Mammary epithelial cell (primary cell): ENCODE data around the gene SSBP4.

Experiments
- CTCF ChIP-seq, 2 donors: IDR thresholded peaks in 1 of 2; conservative IDR thresholded peaks in 1 of 2; 2 replicates each; pipeline ENCODE4 v1.5.1; 2011 to 2012; ENCODE audit warnings: inconsistent platforms in 2 of 2, low read length in 2 of 2, mild to moderate bottlenecking in 2 of 2, control low read depth in 1 of 2, low read depth in 1 of 2; ENCODE audit not compliant: insufficient read depth in 1 of 2; ENCODE audit errors: extremely low read depth in 1 of 2
- EZH2 ChIP-seq: IDR thresholded peaks from 2 replicates; pipeline ENCODE4 v1.6.1; 2012; ENCODE audit warnings: low read length, inconsistent platforms, borderline replicate concordance

DNA sequence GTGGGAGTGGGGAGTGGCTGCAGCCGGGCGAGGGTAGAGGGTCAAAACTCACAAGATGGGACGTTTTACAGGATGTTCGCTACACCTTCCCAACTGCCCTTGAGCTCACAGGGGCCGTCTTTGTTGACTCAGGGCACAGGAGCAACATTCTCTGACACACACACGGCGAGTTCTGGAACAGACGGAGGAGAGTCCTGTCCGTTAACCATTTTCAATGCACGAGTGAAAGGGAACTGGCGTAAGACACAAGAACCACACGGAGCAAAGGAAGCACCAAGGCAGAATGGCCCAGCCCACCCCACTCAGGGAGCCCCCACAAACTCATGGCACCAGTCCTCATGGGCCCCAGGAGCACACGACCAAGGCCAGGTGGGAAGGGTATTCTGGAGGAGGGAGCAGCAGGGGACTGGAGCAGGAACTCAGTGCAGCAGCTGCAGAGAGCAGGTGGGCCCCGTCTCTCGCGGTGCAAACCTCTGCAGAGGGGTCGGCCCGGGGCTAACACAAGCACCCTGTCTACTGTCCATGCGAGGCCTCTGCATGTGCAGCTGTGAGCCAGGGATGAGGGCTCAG, 56.6 kb downstream of the SSBP4 start:
- TF ChIP-seq CTCF (conservative IDR thresholded peaks at IDR 0.05 in 1 of 2, IDR thresholded peaks at IDR 0.05 in 1 of 2; ENCODE audit: extremely low read depth in 1 of 2, insufficient read depth in 1 of 2, low read depth in 1 of 2, low read length in 2 of 2) = no peak
- no peak for TF ChIP-seq EZH2
